Neuronal stem cell (in vitro differentiated cells): Measurements from ENCODE around the gene PLCG1.

ENCODE experiments used
- DNase-seq: peaks from one replicate; pipeline ENCODE4 v3.0.0-alpha.2; 2013; ENCODE audit warnings: low spot score
- H2AFZ ChIP-seq: one replicate; pipeline ENCODE4 v1.6.1; 2013; ENCODE audit warnings: mild to moderate bottlenecking, low read length, inconsistent platforms
- H2AK5ac ChIP-seq: 2 replicates; pipeline ENCODE4 v1.6.1; 2013; ENCODE audit warnings: low read depth, mild to moderate bottlenecking, inconsistent platforms, low read length, moderate library complexity, mixed read lengths
- H2BK120ac ChIP-seq: 2 replicates; pipeline ENCODE4 v1.6.1; 2013; ENCODE audit warnings: low read depth, mild to moderate bottlenecking, inconsistent platforms, low read length, moderate library complexity, mixed read lengths
- H2BK12ac ChIP-seq: one replicate; pipeline ENCODE4 v1.6.1; 2013; ENCODE audit warnings: low read length, inconsistent platforms
- H2BK15ac ChIP-seq: 2 replicates; pipeline ENCODE4 v1.6.1; 2013; ENCODE audit warnings: mild to moderate bottlenecking, low read length, inconsistent platforms, mixed read lengths
- H2BK5ac ChIP-seq: one replicate; pipeline ENCODE4 v1.6.1; 2013; ENCODE audit warnings: inconsistent platforms, mild to moderate bottlenecking, low read length, moderate library complexity
- H3K14ac ChIP-seq: one replicate; pipeline ENCODE4 v1.6.1; 2013; ENCODE audit warnings: low read length, inconsistent platforms
- H3K18ac ChIP-seq: 2 replicates; pipeline ENCODE4 v1.6.1; 2013; ENCODE audit warnings: low read length, inconsistent platforms
- H3K23ac ChIP-seq: 2 replicates; pipeline ENCODE4 v1.6.1; 2013; ENCODE audit warnings: low read depth, mild to moderate bottlenecking, mixed read lengths, low read length, inconsistent platforms; ENCODE audit not compliant: poor library complexity
- H3K27ac ChIP-seq: replicated peaks from 3 replicates; pipeline ENCODE4 v1.5.1; 2013; ENCODE audit warnings: low read length, inconsistent platforms
- H3K27me3 ChIP-seq, 3 experiments: 2 replicates each; pipeline ENCODE4 v1.6.1; 2013; ENCODE audit warnings: low read length in 3 of 3, mild to moderate bottlenecking in 2 of 3, inconsistent platforms in 1 of 3, low read depth in 1 of 3, mixed read lengths in 1 of 3, moderate library complexity in 1 of 3; ENCODE audit not compliant: control insufficient read depth in 3 of 3, insufficient read depth in 3 of 3
- H3K36me3 ChIP-seq, 2 donors: replicated peaks in 1 of 2; 2 replicates each; pipeline ENCODE4 v1.6.1; 2013; ENCODE audit warnings: low read length in 2 of 2; ENCODE audit not compliant: control insufficient read depth in 2 of 2, insufficient read depth in 2 of 2
- H3K4ac ChIP-seq: 2 replicates; pipeline ENCODE4 v1.6.1; 2013; ENCODE audit warnings: inconsistent platforms, mild to moderate bottlenecking, low read length, moderate library complexity
- H3K4me1 ChIP-seq, 2 donors: 1 replicate in 1 of 2; 2 replicates in 1 of 2; pipeline ENCODE4 v1.6.1; 2013; ENCODE audit warnings: low read length in 2 of 2, low read depth in 1 of 2; ENCODE audit not compliant: control insufficient read depth in 2 of 2, insufficient read depth in 1 of 2
- H3K4me2 ChIP-seq: one replicate; pipeline ENCODE4 v1.6.1; 2013; ENCODE audit warnings: mild to moderate bottlenecking, low read length, inconsistent platforms; ENCODE audit not compliant: insufficient read depth, poor library complexity, severe bottlenecking
- H3K4me3 ChIP-seq, 2 donors: 2 replicates each; pipeline ENCODE4 v1.5.1; 2013; ENCODE audit warnings: low read length in 2 of 2, mild to moderate bottlenecking in 2 of 2, inconsistent platforms in 1 of 2, moderate library complexity in 1 of 2
- H3K79me1 ChIP-seq: one replicate; pipeline ENCODE4 v1.6.1; 2013; ENCODE audit warnings: low read depth, mild to moderate bottlenecking, inconsistent platforms, low read length, moderate library complexity
- H3K9ac ChIP-seq: one replicate; pipeline ENCODE4 v1.6.1; 2013; ENCODE audit warnings: mild to moderate bottlenecking, low read depth, low read length, inconsistent platforms; ENCODE audit not compliant: poor library complexity
- H3K9me3 ChIP-seq, 2 donors: replicated peaks in 1 of 2; 2 replicates each; pipeline versions ENCODE3 to v1.6.1; 2013; ENCODE audit warnings: low read length in 2 of 2, mild to moderate bottlenecking in 2 of 2, inconsistent platforms in 1 of 2, low read depth in 1 of 2, mixed read lengths in 1 of 2, moderate library complexity in 1 of 2; ENCODE audit not compliant: control insufficient read depth in 2 of 2, insufficient read depth in 1 of 2
- H4K8ac ChIP-seq: one replicate; pipeline ENCODE4 v1.6.1; 2013; ENCODE audit warnings: low read depth, mild to moderate bottlenecking, inconsistent platforms, low read length, moderate library complexity
- H4K91ac ChIP-seq: one replicate; pipeline ENCODE4 v1.6.1; 2013; ENCODE audit warnings: low read length, low read depth, mild to moderate bottlenecking, inconsistent platforms; ENCODE audit not compliant: poor library complexity
- WGBS, 2 donors: extraction: QIAGEN DNeasy Blood & Tissue Kit; methylation state at CpG; one replicate each; pipeline ENCODE4 v1.1.7; 2013; ENCODE audit warnings: missing lambda C conversion rate in 2 of 2, mixed read lengths in 1 of 2; ENCODE audit not compliant: insufficient read length in 2 of 2, insufficient replicate concordance in 1 of 2; ENCODE audit errors: extremely low coverage in 2 of 2; 5-methylcytosine and 5-hydroxymethylcytosine counted together

Gene PLCG1

GRCh38 chr20:41139227-41140093 lies 2.1 kb downstream of the PLCG1 start:
- Histone ChIP-seq H4K91ac (no peak overlapping the region), H2BK15ac (no peak overlapping the region), H2BK5ac (no peak overlapping the region), H3K9ac (peak overlapping the region; percentile 53), H2BK12ac (no peak overlapping the region), H2BK120ac (no peak overlapping the region), H3K23ac (no peak overlapping the region), H3K9me3 (no peaks in the 10 kb centered on the region), H2AFZ (no peak overlapping the region), H3K14ac (no peak overlapping the region), H3K4ac (no peak overlapping the region), H3K18ac (no peak overlapping the region), H3K27ac (no peak overlapping the region), H2AK5ac (no peak overlapping the region), H4K8ac (no peak overlapping the region), H3K4me2 (peak overlapping the region; percentile 85), H3K79me1 (peaks cover 15% of the 10 kb centered on the region), H3K4me3 (peak overlapping the region; percentile 85 to 96), H3K36me3 (peaks cover 10 to 61% of the 10 kb centered on the region in 2 donors), H3K27me3 (no peaks in the 10 kb centered on the region), H3K4me1 (peaks cover 27 to 37% of the 10 kb centered on the region in 2 donors)
- no CpG with 5 or more reads among the region's 5 CpGs for WGBS, 2 donors
- DNase-seq, result no peak

- H3K14ac ChIP-seq, result no peak overlapping the region
- no peak overlapping the region for H3K23ac ChIP-seq
- no peak overlapping the region for H3K4ac ChIP-seq
- no peak for DNase-seq
- H2BK12ac ChIP-seq, result no peak overlapping the region
- H4K8ac ChIP-seq, result no peak overlapping the region
- peaks cover 19% of the 10 kb centered on the region for H3K79me1 ChIP-seq
- H2BK120ac ChIP-seq, result no peak overlapping the region
- H3K36me3 ChIP-seq, result peaks cover 10 to 72% of the 10 kb centered on the region in 2 donors
- no peak overlapping the region for H2AK5ac ChIP-seq
- H3K4me1 ChIP-seq, result peaks cover 27 to 37% of the 10 kb centered on the region in 2 donors
- no peak overlapping the region for H3K27ac ChIP-seq
- H2BK5ac ChIP-seq, result no peak overlapping the region
- no peak overlapping the region for H2AFZ ChIP-seq
- H4K91ac ChIP-seq, result no peak overlapping the region
- H3K9ac ChIP-seq, result peak overlapping the region; percentile 9
- H3K4me2 ChIP-seq, result no peak overlapping the region
- peak overlapping the region in 1 of 2 donors; percentile 85 for H3K4me3 ChIP-seq
- H3K27me3 ChIP-seq, result no peaks in the 10 kb centered on the region
- H3K9me3 ChIP-seq, result no peaks in the 10 kb centered on the region
- no CpG with 5 or more reads among the region's 10 CpGs for WGBS, 2 donors
- no peak overlapping the region for H2BK15ac ChIP-seq
- H3K18ac ChIP-seq, result no peak overlapping the region
Measured at GRCh38 chr20:41140226-41141133, 3.1 kb downstream of the PLCG1 start.

- Histone ChIP-seq H3K27me3 (no peaks in the 10 kb centered on the region), H3K79me1 (peaks cover 21% of the 10 kb centered on the region), H3K23ac (no peak overlapping the region), H2AK5ac (peak overlapping the region; percentile 9), H2BK12ac (no peak overlapping the region), H4K8ac (no peak overlapping the region), H2AFZ (no peak overlapping the region), H3K4me1 (peaks cover 23 to 33% of the 10 kb centered on the region in 2 donors), H4K91ac (no peak overlapping the region), H3K4me3 (no peak overlapping the region), H2BK5ac (no peak overlapping the region), H3K9me3 (no peaks in the 10 kb centered on the region), H3K36me3 (peaks cover 10 to 80% of the 10 kb centered on the region in 2 donors), H3K18ac (no peak overlapping the region), H3K4ac (no peak overlapping the region), H3K9ac (no peak overlapping the region), H2BK15ac (no peak overlapping the region), H3K14ac (no peak overlapping the region), H3K4me2 (no peak overlapping the region), H2BK120ac (no peak overlapping the region), H3K27ac (no peak overlapping the region)
- no CpG with 5 or more reads among the region's 8 CpGs for WGBS, 2 donors
- DNase-seq, result no peak
Measured at GRCh38 chr20:41141153-41141815, 3.9 kb downstream of the PLCG1 start.
